Prostate gland (tissue), 2 donors: ENCODE measurements around the gene CPZ. TPM values are rescaled to one million over a fixed set of nuclear protein-coding genes. Genes with fewer than 3 reads are reported as not detected.

Experiments
- DNase-seq: peaks from one replicate; pipeline ENCODE4 v3.0.0-alpha.2; 2019; ENCODE audit warnings: low spot score
- H3K27ac ChIP-seq, 2 donors: fragments of 200-600 bp; sonication (generic); 2 replicates each; pipeline ENCODE4 v1.5.1; 2017 to 2019
- H3K27me3 ChIP-seq: fragments of 200-600 bp; sonication (generic); replicated peaks from 2 replicates; pipeline ENCODE4 v1.5.1; 2019; ENCODE audit not compliant: insufficient read depth
- H3K36me3 ChIP-seq, 2 donors: fragments of 200-600 bp; sonication (generic); 1 replicate in 1 of 2; 2 replicates in 1 of 2; pipeline versions ENCODE4 v1.5.1 to v1.8.1; 2017 to 2019
- H3K4me1 ChIP-seq: fragments of 200-600 bp; sonication (generic); replicated peaks from 2 replicates; pipeline ENCODE4 v1.5.1; 2019
- H3K4me3 ChIP-seq, 2 donors: fragments of 200-600 bp; sonication (generic); 2 replicates each; pipeline ENCODE4 v1.5.1; 2017 to 2019
- H3K9me3 ChIP-seq: fragments of 200-600 bp; sonication (generic); 2 replicates; pipeline ENCODE4 v1.5.1; 2017
- CTCF ChIP-seq, 4 experiments: fragments of 200-600 bp in 2 of 4; fragments of 450-650 bp in 2 of 4; sonication (generic) in 2 of 4; IDR thresholded peaks; 1 replicate in 3 of 4; 2 replicates in 1 of 4; pipeline ENCODE4 v1.5.1; 2016 to 2019; ENCODE audit warnings: antibody characterized with exemption in 4 of 4, mild to moderate bottlenecking in 2 of 4, moderate library complexity in 2 of 4
- POLR2A ChIP-seq: fragments of 450-650 bp; IDR thresholded peaks from one replicate; pipeline ENCODE4 v1.6.1; 2016; ENCODE audit warnings: antibody characterized with exemption, mild to moderate bottlenecking
- POLR2AphosphoS5 ChIP-seq: sonication (generic); formaldehyde crosslinking; IDR thresholded peaks from one replicate; pipeline ENCODE4 v1.6.1; 2017; ENCODE audit warnings: antibody characterized with exemption
- WGBS: methylation state at CpG from one replicate; pipeline ENCODE4 v1.1.5; 2018; 5-methylcytosine and 5-hydroxymethylcytosine counted together
- intact Hi-C: fragments of 100-400 bp; cut with DNase I; formaldehyde crosslinking; loops from one replicate; pipeline ENCODE4 v1.14.2; 2022
- total RNA-seq, 2 donors: library from RNA; depleted of rRNA; stranded (reverse); fragments of >200 nt; gene quantifications; one replicate each; pipeline ENCODE4 v1.1.0, GENCODE V29; 2016

Gene CPZ
- total RNA-seq, 2 donors from 2014 or later, result 0.73 to 15.1 TPM

- H3K36me3 ChIP-seq, result no peaks in the 10 kb centered on the region
- DNase-seq, result no peak
- intact Hi-C loops, result no loop called here
- H3K4me1 ChIP-seq, result no peaks in the 10 kb centered on the region
- no peak overlapping the region for H3K4me3 ChIP-seq
- 67% methylated on average over 9 of the region's 9 CpGs for WGBS
- H3K27me3 ChIP-seq, result peaks cover 25% of the 10 kb centered on the region
- no peak overlapping the region for H3K27ac ChIP-seq
- TF ChIP-seq POLR2AphosphoS5 (no peak), CTCF (IDR thresholded peaks at IDR 0.05) (no peak), POLR2A (no peak)
- no peaks in the 10 kb centered on the region for H3K9me3 ChIP-seq
Measured at GRCh38 chr4:8582941-8583654, 9.5 kb upstream of the CPZ start.

GRCh38 chr4:8583655-8584025 is 8.9 kb upstream of the CPZ start:
- no peak for DNase-seq
- H3K27ac ChIP-seq, result no peak overlapping the region
- H3K4me1 ChIP-seq, result no peaks in the 10 kb centered on the region
- TF ChIP-seq CTCF (IDR thresholded peaks at IDR 0.05) (no peak), POLR2AphosphoS5 (no peak), POLR2A (no peak)
- WGBS, result 63% methylated on average over 4 of the region's 4 CpGs
- intact Hi-C loops, result no loop called here
- H3K36me3 ChIP-seq, result no peaks in the 10 kb centered on the region
- H3K9me3 ChIP-seq, result no peaks in the 10 kb centered on the region
- peaks cover 25% of the 10 kb centered on the region for H3K27me3 ChIP-seq
- H3K4me3 ChIP-seq, result no peak overlapping the region

- no peak overlapping the region for H3K4me3 ChIP-seq
- intact Hi-C loops, result no loop called here
- H3K9me3 ChIP-seq, result no peaks in the 10 kb centered on the region
- H3K27ac ChIP-seq, result no peak overlapping the region
- no peaks in the 10 kb centered on the region for H3K4me1 ChIP-seq
- no peak for DNase-seq
- peaks cover 16% of the 10 kb centered on the region for H3K27me3 ChIP-seq
- no peaks in the 10 kb centered on the region for H3K36me3 ChIP-seq
- TF ChIP-seq CTCF (IDR thresholded peaks at IDR 0.05) (no peak), POLR2AphosphoS5 (no peak), POLR2A (no peak)
- WGBS, result 28% methylated on average over 6 of the region's 6 CpGs
Measured at GRCh38 chr4:8585186-8585585, 7.4 kb upstream of the CPZ start.

- H3K4me1 ChIP-seq, result no peaks in the 10 kb centered on the region
- no peaks in the 10 kb centered on the region for H3K36me3 ChIP-seq
- intact Hi-C loops, result no loop called here
- 39% methylated on average over 6 of the region's 7 CpGs for WGBS
- H3K27ac ChIP-seq, result no peak overlapping the region
- TF ChIP-seq POLR2A, result no peak
- no peak for TF ChIP-seq CTCF (IDR thresholded peaks at IDR 0.05)
- DNase-seq, result no peak
- no peak overlapping the region for H3K4me3 ChIP-seq
- H3K9me3 ChIP-seq, result no peaks in the 10 kb centered on the region
- H3K27me3 ChIP-seq, result peaks cover 15% of the 10 kb centered on the region
Measured at GRCh38 chr4:8585721-8586212, 6.8 kb upstream of the CPZ start.

GRCh38 chr4:8586246-8586645 is 6.3 kb upstream of the CPZ start:
- no peak for TF ChIP-seq POLR2AphosphoS5
- no peak for TF ChIP-seq CTCF (IDR thresholded peaks at IDR 0.05)
- TF ChIP-seq POLR2A, result no peak
- Histone ChIP-seq H3K9me3 (no peaks in the 10 kb centered on the region), H3K4me1 (no peaks in the 10 kb centered on the region), H3K27me3 (peaks cover 11% of the 10 kb centered on the region), H3K36me3 (no peaks in the 10 kb centered on the region), H3K27ac (no peak overlapping the region), H3K4me3 (no peak overlapping the region)
- no peak for DNase-seq
- WGBS, result 49% methylated on average over 5 of the region's 5 CpGs
- intact Hi-C loops, result no loop called here
